Measurements from ENCODE around the gene GALNT15. TPM values are rescaled to one million over a fixed set of nuclear protein-coding genes. Genes with fewer than 3 reads are reported as not detected.

The GALNT15 gene
- total and polyA plus RNA-seq, 7 donors: 1.2 to 211 (median 36.6) TPM

DNA sequence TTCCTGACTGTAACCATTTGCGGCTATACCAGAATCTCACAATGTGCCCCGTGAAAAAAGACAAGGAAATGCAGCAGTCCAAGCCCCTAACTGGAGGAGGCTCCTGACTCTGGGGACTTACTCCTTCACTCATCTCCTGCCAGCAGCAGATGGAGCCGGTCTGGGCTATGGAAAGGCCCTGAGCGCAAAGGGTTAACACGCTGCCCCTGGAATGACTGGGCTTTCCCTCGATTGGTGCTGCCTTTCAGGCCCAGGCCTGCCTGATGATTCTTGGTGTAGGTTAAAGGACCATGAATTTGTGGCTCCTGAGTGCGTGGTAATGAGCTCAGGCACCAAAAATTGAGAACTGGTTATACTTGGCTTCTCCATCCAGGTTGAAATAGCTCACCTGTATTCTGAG, 42.3 kb upstream of the GALNT15 start:
- 84 to 89% methylated on average over 7 of the region's 7 CpGs for WGBS, 2 donors
- H3K9me3 ChIP-seq: no peaks in the 10 kb centered on the region
- no peak overlapping the region for H3K4me3 ChIP-seq
- no peak for DNase-seq
- peak overlapping the region in 3 of 4 donors; percentile 37 to 54 (median 54) for H3K27ac ChIP-seq
- H3K27me3 ChIP-seq: no peaks in the 10 kb centered on the region
- no peak for TF ChIP-seq EP300 (IDR thresholded peaks at IDR 0.05)
- no peak for TF ChIP-seq POLR2A (IDR thresholded peaks at IDR 0.05)
- TF ChIP-seq, protein P1, sequence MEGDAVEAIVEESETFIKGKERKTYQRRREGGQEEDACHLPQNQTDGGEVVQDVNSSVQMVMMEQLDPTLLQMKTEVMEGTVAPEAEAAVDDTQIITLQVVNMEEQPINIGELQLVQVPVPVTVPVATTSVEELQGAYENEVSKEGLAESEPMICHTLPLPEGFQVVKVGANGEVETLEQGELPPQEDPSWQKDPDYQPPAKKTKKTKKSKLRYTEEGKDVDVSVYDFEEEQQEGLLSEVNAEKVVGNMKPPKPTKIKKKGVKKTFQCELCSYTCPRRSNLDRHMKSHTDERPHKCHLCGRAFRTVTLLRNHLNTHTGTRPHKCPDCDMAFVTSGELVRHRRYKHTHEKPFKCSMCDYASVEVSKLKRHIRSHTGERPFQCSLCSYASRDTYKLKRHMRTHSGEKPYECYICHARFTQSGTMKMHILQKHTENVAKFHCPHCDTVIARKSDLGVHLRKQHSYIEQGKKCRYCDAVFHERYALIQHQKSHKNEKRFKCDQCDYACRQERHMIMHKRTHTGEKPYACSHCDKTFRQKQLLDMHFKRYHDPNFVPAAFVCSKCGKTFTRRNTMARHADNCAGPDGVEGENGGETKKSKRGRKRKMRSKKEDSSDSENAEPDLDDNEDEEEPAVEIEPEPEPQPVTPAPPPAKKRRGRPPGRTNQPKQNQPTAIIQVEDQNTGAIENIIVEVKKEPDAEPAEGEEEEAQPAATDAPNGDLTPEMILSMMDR (IDR thresholded peaks at IDR 0.05): no peak
- H3K4me1 ChIP-seq: peaks cover 0 to 18% (median 14%) of the 10 kb centered on the region in 4 donors
- H3K36me3 ChIP-seq: no peaks in the 10 kb centered on the region
- intact Hi-C loops (cut with DNase I): no loop called here

DNA sequence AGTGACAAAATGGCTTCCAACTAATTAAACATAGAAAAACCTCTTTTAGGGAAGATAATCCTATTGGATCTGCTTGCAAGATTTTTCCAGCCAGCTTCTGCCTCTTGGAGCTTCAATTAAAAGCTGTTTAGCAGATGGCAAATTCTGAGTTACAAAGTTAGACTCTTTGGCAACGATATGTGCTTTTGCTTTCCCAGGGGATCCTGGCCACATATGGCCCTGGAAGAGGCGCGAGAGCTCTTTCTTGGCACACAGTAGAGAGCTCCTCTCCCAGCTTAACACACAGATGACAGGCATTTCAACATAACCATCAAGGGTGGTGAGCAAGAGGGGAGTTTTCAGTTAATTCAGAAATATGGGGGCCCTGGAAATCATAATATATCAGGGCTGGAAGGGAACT, 41.6 kb upstream of the GALNT15 start:
- Histone ChIP-seq H3K27ac (peak overlapping the region; percentile 37 to 54 (median 54)), H3K4me1 (peaks cover 0 to 18% (median 14%) of the 10 kb centered on the region in 4 donors), H3K27me3 (no peaks in the 10 kb centered on the region), H3K36me3 (no peaks in the 10 kb centered on the region), H3K4me3 (no peak overlapping the region), H3K9me3 (no peaks in the 10 kb centered on the region)
- WGBS, 2 donors: 79 to 85% methylated on average over 3 of the region's 3 CpGs
- no peak for DNase-seq
- intact Hi-C loops (cut with DNase I): no loop called here
- TF ChIP-seq POLR2A (IDR thresholded peaks at IDR 0.05) (no peak), POLR2AphosphoS5 (IDR thresholded peaks at IDR 0.05) (peak in 2 of 4 donors; percentile 25 to 54)

DNA sequence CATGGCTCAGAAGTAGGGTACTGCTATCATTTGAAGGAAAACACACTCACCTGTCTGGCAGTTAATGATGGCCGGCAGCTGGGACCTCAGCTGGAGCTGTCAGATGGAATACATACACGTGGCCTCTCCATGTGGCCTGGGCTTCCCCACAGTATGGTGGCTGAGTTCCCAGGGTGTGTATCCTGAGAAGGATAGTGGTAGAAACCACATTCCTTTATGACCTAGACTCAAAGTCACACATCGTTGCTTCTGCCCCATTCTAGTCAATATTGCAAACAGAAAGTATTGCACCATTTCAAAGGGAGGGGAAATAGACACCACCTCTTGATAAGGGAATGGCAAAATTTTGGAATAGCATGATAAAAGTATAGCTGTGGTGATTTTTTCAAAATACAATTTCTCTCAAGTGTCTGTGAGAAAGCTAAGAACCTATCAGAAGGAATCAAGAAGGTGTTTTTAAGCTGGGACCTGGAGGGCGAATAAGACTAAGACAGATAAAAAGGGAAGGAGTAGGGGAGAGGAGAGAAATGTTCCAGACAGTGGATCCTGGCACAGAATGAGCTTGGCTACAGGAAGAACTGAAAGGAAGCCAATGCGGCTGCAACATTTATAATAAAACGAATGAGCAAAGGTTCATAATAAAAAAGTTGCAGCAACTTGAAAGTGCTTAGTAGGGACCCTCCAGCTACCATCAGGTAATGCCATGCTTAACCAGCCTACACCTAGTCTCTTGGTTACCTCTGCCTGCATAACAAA, 40.1 kb upstream of the GALNT15 start:
- WGBS, 2 donors: 68 to 70% methylated on average over 6 of the region's 6 CpGs
- Histone ChIP-seq H3K9me3 (no peaks in the 10 kb centered on the region), H3K4me1 (peaks cover 0 to 18% (median 14%) of the 10 kb centered on the region in 4 donors), H3K27ac (peak overlapping the region in 2 of 4 donors; percentile 17 to 54), H3K36me3 (no peaks in the 10 kb centered on the region), H3K27me3 (no peaks in the 10 kb centered on the region), H3K4me3 (no peak overlapping the region)
- TF ChIP-seq, protein P1 (IDR thresholded peaks at IDR 0.05): no peak
- TF ChIP-seq EP300 (IDR thresholded peaks at IDR 0.05): no peak
- intact Hi-C loops (cut with DNase I): no loop called here
- DNase-seq: no peak

DNA sequence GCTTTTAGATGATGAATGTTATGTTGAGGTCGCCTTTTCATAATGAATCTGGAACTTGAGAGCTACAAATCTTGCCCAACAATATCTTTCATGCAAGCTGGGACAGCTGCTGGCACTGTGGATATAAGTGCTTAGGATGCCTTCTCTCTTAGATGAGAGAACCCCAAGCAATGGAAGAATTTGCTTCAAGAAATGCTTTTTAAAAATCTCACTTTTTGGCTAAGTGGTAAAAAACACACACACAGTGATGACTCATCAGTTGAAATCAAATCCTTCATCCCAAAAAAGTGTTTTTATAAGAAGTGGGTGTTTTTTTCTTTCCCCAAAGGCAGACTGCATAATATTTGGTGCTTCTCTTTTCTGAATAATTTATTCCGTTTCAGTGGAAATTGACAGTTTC, 38.4 kb upstream of the GALNT15 start:
- Histone ChIP-seq H3K27ac (peak overlapping the region; percentile 26 to 62 (median 45)), H3K9me3 (no peaks in the 10 kb centered on the region), H3K4me3 (no peak overlapping the region), H3K27me3 (no peaks in the 10 kb centered on the region), H3K36me3 (no peaks in the 10 kb centered on the region), H3K4me1 (peaks cover 0 to 23% (median 14%) of the 10 kb centered on the region in 4 donors)
- DNase-seq: no peak
- TF ChIP-seq POLR2AphosphoS5 (IDR thresholded peaks at IDR 0.05) (no peak), POLR2A (IDR thresholded peaks at IDR 0.05) (no peak), EP300 (IDR thresholded peaks at IDR 0.05) (no peak)
- TF ChIP-seq, protein P1 (IDR thresholded peaks at IDR 0.05): no peak
- intact Hi-C loops (cut with DNase I): no loop called here
- WGBS, 2 donors: 74 to 79% methylated on average over 2 of the region's 2 CpGs

DNA sequence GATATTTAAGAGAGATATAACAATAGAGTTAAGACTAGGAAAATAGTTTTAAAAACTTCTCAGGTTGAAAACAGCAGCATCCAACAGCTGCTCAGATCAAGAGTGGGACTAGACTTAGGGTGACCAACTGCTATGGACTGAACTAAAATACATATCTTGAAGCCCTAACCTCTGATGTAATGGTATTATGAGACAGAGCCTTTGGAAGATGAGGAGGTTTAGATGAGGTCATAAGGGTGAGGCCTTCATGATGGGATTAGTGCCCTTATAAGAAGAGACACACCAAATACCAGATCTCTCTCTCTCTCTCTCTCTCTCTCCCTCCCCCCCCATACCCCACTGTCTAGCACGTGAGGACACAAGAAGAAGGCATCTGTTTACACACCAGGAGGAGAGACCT, 37.4 kb upstream of the GALNT15 start:
- 78 to 89% methylated on average over 1 of the region's 1 CpG for WGBS, 2 donors
- no peak for DNase-seq
- Histone ChIP-seq H3K9me3 (no peaks in the 10 kb centered on the region), H3K4me3 (no peak overlapping the region), H3K4me1 (peaks cover 0 to 21% (median 14%) of the 10 kb centered on the region in 4 donors), H3K27ac (peak overlapping the region; percentile 26 to 62 (median 45)), H3K27me3 (no peaks in the 10 kb centered on the region), H3K36me3 (no peaks in the 10 kb centered on the region)
- intact Hi-C loops (cut with DNase I): no loop called here
- TF ChIP-seq EP300 (IDR thresholded peaks at IDR 0.05) (no peak), POLR2A (IDR thresholded peaks at IDR 0.05) (no peak), POLR2AphosphoS5 (IDR thresholded peaks at IDR 0.05) (no peak)
- TF ChIP-seq, protein P1 (IDR thresholded peaks at IDR 0.05): no peak

Measured in sigmoid colon (tissue), 7 donors.